Astrocyte of the cerebellum (primary cell): ENCODE measurements around the gene KLHL33.

ENCODE experiments used
- DNase-seq: peaks from one replicate; pipeline ENCODE4 v3.0.0-alpha.2; 2011; ENCODE audit warnings: low read depth
- H3K4me3 ChIP-seq: 2 replicates; pipeline ENCODE4 v1.5.1; 2011; ENCODE audit warnings: mild to moderate bottlenecking, low read depth, low read length, moderate library complexity
- CTCF ChIP-seq: IDR thresholded peaks from 2 replicates; pipeline ENCODE4 v1.5.1; 2012; ENCODE audit warnings: low read length, low read depth, moderate library complexity, mild to moderate bottlenecking; ENCODE audit errors: missing control alignments
- in situ Hi-C: cut with HindIII; loops from 2 replicates; pipeline ENCODE4 v1.10.0; 2017; ENCODE audit warnings: low sequenced_read_pairs

Gene KLHL33

GRCh38 chr14:20388159-20388558 lies 47.8 kb downstream of the KLHL33 start:
- TF ChIP-seq CTCF: no peak
- in situ Hi-C loops: no loop called here
- peak; percentile 42 for DNase-seq
- H3K4me3 ChIP-seq: no peak overlapping the region

GRCh38 chr14:20387576-20387975 lies 48.4 kb downstream of the KLHL33 start:
- in situ Hi-C loops: no loop called here
- no peak for DNase-seq
- no peak for TF ChIP-seq CTCF
- no peak overlapping the region for H3K4me3 ChIP-seq

GRCh38 chr14:20386276-20386855 lies 49.6 kb downstream of the KLHL33 start:
- no peak for TF ChIP-seq CTCF
- no peak overlapping the region for H3K4me3 ChIP-seq
- DNase-seq: no peak
- in situ Hi-C loops: no loop called here

GRCh38 chr14:20384886-20385285 lies 51.1 kb downstream of the KLHL33 start:
- no peak for DNase-seq
- in situ Hi-C loops: no loop called here
- no peak for TF ChIP-seq CTCF
- H3K4me3 ChIP-seq: no peak overlapping the region

GRCh38 chr14:20384321-20384720 lies 51.6 kb downstream of the KLHL33 start:
- TF ChIP-seq CTCF: no peak
- in situ Hi-C loops: no loop called here
- no peak overlapping the region for H3K4me3 ChIP-seq
- DNase-seq: no peak

GRCh38 chr14:20383636-20384035 lies 52.3 kb downstream of the KLHL33 start:
- DNase-seq: no peak
- H3K4me3 ChIP-seq: no peak overlapping the region
- in situ Hi-C loops: no loop called here
- no peak for TF ChIP-seq CTCF
